PC-3 (cell line): ENCODE data around the gene VASH1. TPM values are rescaled to one million over a fixed set of nuclear protein-coding genes. Genes with fewer than 3 reads are reported as not detected.
A peak's percentile ranks its signal among the peaks of the same experiment; 100 is the strongest.

Experiments
- ATAC-seq: fragments of 200-7000 bp; cut with Tn5 transposase; 2 replicates; pipeline ENCODE4 v1.9.1; 2020; ENCODE audit warnings: mild to moderate bottlenecking, moderate library complexity
- BruUV-seq: library from RNA; stranded (reverse); fragments of 400-500 nt; replicated peaks from 2 replicates; lab custom pipeline; 2021; lab: Mats Ljungman, UMichigan
- CTCF ChIA-PET: fragments of 300-600 bp; sonication (Branson Sonifier 250); formaldehyde crosslinking; loops from one replicate; lab custom pipeline; 2022; ENCODE audit warnings: antibody characterized with exemption; lab: Charles Lee
- POLR2A ChIA-PET: fragments of 300-600 bp; sonication (Branson Sonifier 250); formaldehyde crosslinking; loops from one replicate; lab custom pipeline; 2022; ENCODE audit warnings: antibody characterized with exemption; ENCODE audit not compliant: unreplicated experiment; lab: Charles Lee
- DNase-seq: peaks from one replicate; pipeline ENCODE4 v3.0.0-alpha.2; 2015
- H2AFZ ChIP-seq: fragments of 300-600 bp; sonication (generic); 2 replicates; pipeline ENCODE4 v1.6.0; 2016; ENCODE audit warnings: antibody characterized with exemption, low read length
- H3F3A ChIP-seq: fragments of 300-600 bp; sonication (generic); one replicate; pipeline ENCODE4 v1.6.0; 2017; ENCODE audit warnings: antibody characterized with exemption, low read length, control low read depth, mild to moderate bottlenecking; ENCODE audit not compliant: unreplicated experiment
- H3K27ac ChIP-seq: fragments of 300-600 bp; sonication (generic); 2 replicates; pipeline ENCODE4 v1.5.1; 2016; ENCODE audit warnings: mild to moderate bottlenecking, low read length
- H3K27me3 ChIP-seq: fragments of 300-600 bp; sonication (generic); 2 replicates; pipeline ENCODE4 v1.6.1; 2016; ENCODE audit warnings: low read length, mixed read lengths
- H3K36me3 ChIP-seq: fragments of 300-600 bp; sonication (generic); 2 replicates; pipeline ENCODE4 v1.6.1; 2016; ENCODE audit warnings: low read depth, mixed run types, low read length, mixed read lengths
- H3K4me1 ChIP-seq: fragments of 300-600 bp; sonication (generic); 2 replicates; pipeline ENCODE4 v1.5.1; 2016; ENCODE audit warnings: low read length; ENCODE audit not compliant: insufficient read depth
- H3K4me2 ChIP-seq: fragments of 300-600 bp; sonication (generic); 2 replicates; pipeline ENCODE4 v1.6.0; 2016; ENCODE audit warnings: low read length
- H3K4me3 ChIP-seq: fragments of 300-600 bp; sonication (generic); 2 replicates; pipeline ENCODE4 v1.5.1; 2016; ENCODE audit warnings: mild to moderate bottlenecking, low read length, mixed read lengths
- H3K79me2 ChIP-seq: fragments of 300-600 bp; sonication (generic); 2 replicates; pipeline ENCODE4 v1.6.1; 2017; ENCODE audit warnings: low read length, mixed read lengths
- H3K9ac ChIP-seq: fragments of 300-600 bp; sonication (generic); 2 replicates; pipeline ENCODE4 v1.6.0; 2016; ENCODE audit warnings: mild to moderate bottlenecking, low read length
- H3K9me2 ChIP-seq: fragments of 300-600 bp; sonication (generic); replicated peaks from 2 replicates; pipeline ENCODE4 v1.6.1; 2016; ENCODE audit warnings: mixed run types, low read length, mixed read lengths
- H3K9me3 ChIP-seq: fragments of 300-600 bp; sonication (generic); 2 replicates; pipeline ENCODE4 v1.6.1; 2016; ENCODE audit warnings: low read length, mixed read lengths
- H4K20me1 ChIP-seq: fragments of 300-600 bp; sonication (generic); 2 replicates; pipeline ENCODE4 v1.6.1; 2016; ENCODE audit warnings: low read length, mixed read lengths
- EZH2 ChIP-seq: fragments of 300-600 bp; sonication (generic); IDR thresholded peaks from one replicate; pipeline ENCODE4 v1.6.1; 2017; ENCODE audit warnings: antibody characterized with exemption, mild to moderate bottlenecking, low read length; ENCODE audit not compliant: unreplicated experiment
- intact Hi-C: fragments of 100-400 bp; cut with micrococcal nuclease; formaldehyde crosslinking; loops from 2 replicates; pipeline ENCODE4 v1.9.0; 2023
- total RNA-seq: library from RNA; depleted of rRNA; stranded (reverse); fragments of >200 nt; gene quantifications from 2 replicates; pipeline ENCODE4 v1.2.3, GENCODE V29; 2014
- TF ChIP-seq, protein P1 (sequence below): fragments of 300-600 bp; sonication (generic); conservative IDR thresholded peaks from 2 replicates; pipeline ENCODE4 v1.5.1; 2017; ENCODE audit warnings: antibody characterized with exemption, low read depth, mild to moderate bottlenecking, low read length

The VASH1 gene
- total RNA-seq, 1 experiment from 2014 or later: 1.8 TPM

- no peaks in the 10 kb centered on the region for H3K36me3 ChIP-seq
- H3K4me2 ChIP-seq: no peak overlapping the region
- DNase-seq (no peak), ATAC-seq (no peak)
- no peak for TF ChIP-seq EZH2
- H3K4me1 ChIP-seq: peaks cover 10% of the 10 kb centered on the region; the same call in 1 of the 2 replicates
- H2AFZ ChIP-seq: no peak overlapping the region
- no peaks in the 10 kb centered on the region for H3K79me2 ChIP-seq
- H4K20me1 ChIP-seq: no peaks in the 10 kb centered on the region
- H3K27me3 ChIP-seq: peaks cover 14% of the 10 kb centered on the region; the same call in 1 of the 2 replicates
- H3K4me3 ChIP-seq: no peak overlapping the region
- H3K27ac ChIP-seq: no peak overlapping the region
- BruUV-seq: no TSS peak
- no peaks in the 10 kb centered on the region for H3K9me2 ChIP-seq
- CTCF ChIA-PET: interaction anchor here (0.9 kb wide), 1 partner anchor 52 kb away, joined by 3 read pairs; no protein-coding TSS in a partner anchor
- no peaks in the 10 kb centered on the region for H3K9me3 ChIP-seq
- intact Hi-C loops: no loop called here
- POLR2A ChIA-PET: no interaction called here
- H3K9ac ChIP-seq: no peak overlapping the region
- no peaks in the 10 kb centered on the region for H3F3A ChIP-seq
Observed at GRCh38 chr14:76759589-76759988, 1.7 kb upstream of the VASH1 start.

DNA sequence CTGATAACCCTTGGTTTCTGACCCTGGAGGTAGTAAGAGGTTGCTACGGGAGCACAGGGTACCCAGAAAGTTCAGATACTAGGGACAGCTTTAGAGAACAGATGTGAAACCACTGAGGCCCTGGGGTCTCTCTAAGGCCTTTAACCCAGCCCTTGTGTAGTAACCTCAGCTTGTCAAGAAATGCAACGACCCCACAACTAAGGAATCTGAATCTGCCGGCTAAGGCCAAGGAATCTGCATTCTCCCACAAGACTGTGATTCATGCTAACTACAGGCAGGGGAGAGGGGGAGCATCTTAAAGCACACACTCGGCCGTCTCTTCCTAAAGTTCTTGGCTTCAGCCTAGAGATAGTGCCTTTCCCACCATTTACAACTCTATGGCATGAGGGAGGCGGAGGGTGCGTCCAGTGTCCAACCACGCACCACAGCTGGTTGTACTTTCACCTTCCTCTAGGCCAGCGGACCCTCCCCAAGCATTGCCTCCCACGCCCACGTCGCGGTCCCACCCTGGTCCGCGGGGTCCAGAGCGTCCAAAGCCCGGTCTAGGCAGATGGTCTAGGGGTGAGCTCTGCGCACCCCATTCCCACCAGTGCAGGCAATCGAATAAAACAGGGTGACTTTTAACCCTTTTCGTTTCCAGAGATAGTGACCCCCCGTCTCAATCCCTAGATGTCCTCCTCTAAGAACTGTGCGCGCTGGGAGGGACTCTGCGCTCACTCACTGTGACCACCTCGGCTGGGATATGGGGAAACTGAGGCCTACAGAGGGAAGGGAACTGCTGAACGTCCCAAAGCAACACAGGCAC, 735 bp upstream of the VASH1 start:
- ATAC-seq (no peak), DNase-seq (no peak)
- ChIA-PET POLR2A (no interaction called here), CTCF (interaction anchor here (0.9 kb wide), 1 partner anchor 51 kb away, joined by 3 read pairs; no protein-coding TSS in a partner anchor)
- Histone ChIP-seq H3K36me3 (no peaks in the 10 kb centered on the region), H3K4me1 (peaks cover 10% of the 10 kb centered on the region; the same call in 1 of the 2 replicates), H3K27ac (no peak overlapping the region), H4K20me1 (no peaks in the 10 kb centered on the region), H3K9me2 (no peaks in the 10 kb centered on the region), H3K9me3 (no peaks in the 10 kb centered on the region), H3F3A (no peaks in the 10 kb centered on the region), H3K9ac (no peak overlapping the region), H3K4me2 (peak overlapping the region; percentile 85), H2AFZ (peak overlapping the region; percentile 90), H3K27me3 (peaks cover 10% of the 10 kb centered on the region; the same call in 1 of the 2 replicates), H3K4me3 (peak overlapping the region; percentile 77), H3K79me2 (no peaks in the 10 kb centered on the region)
- TF ChIP-seq, protein P1, sequence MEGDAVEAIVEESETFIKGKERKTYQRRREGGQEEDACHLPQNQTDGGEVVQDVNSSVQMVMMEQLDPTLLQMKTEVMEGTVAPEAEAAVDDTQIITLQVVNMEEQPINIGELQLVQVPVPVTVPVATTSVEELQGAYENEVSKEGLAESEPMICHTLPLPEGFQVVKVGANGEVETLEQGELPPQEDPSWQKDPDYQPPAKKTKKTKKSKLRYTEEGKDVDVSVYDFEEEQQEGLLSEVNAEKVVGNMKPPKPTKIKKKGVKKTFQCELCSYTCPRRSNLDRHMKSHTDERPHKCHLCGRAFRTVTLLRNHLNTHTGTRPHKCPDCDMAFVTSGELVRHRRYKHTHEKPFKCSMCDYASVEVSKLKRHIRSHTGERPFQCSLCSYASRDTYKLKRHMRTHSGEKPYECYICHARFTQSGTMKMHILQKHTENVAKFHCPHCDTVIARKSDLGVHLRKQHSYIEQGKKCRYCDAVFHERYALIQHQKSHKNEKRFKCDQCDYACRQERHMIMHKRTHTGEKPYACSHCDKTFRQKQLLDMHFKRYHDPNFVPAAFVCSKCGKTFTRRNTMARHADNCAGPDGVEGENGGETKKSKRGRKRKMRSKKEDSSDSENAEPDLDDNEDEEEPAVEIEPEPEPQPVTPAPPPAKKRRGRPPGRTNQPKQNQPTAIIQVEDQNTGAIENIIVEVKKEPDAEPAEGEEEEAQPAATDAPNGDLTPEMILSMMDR: no peak
- no TSS peak for BruUV-seq
- intact Hi-C loops: loop anchor here (5.0 kb wide), 1 partner anchor 52 kb away; the partner anchor contains the start of gene ANGEL1

GRCh38 chr14:76761960-76762410, 717 bp downstream of the VASH1 start:
- H3K27me3 ChIP-seq: peaks cover 10% of the 10 kb centered on the region; the same call in 1 of the 2 replicates
- H2AFZ ChIP-seq: peak overlapping the region; percentile 90
- no peak for DNase-seq

More at GRCh38 chr14:76761960-76762410, 717 bp downstream of the VASH1 start:
- CTCF ChIA-PET: no interaction called here
- H3K9me2 ChIP-seq: no peaks in the 10 kb centered on the region
- H3K79me2 ChIP-seq: no peaks in the 10 kb centered on the region
- no TSS peak for BruUV-seq
- H3K27ac ChIP-seq: no peak overlapping the region
- POLR2A ChIA-PET: no interaction called here
- no peak for TF ChIP-seq EZH2
- TF ChIP-seq, protein P1: no peak
- intact Hi-C loops: loop anchor here (5.0 kb wide), 1 partner anchor 50 kb away; the partner anchor contains the start of gene ANGEL1
- H3K9ac ChIP-seq: no peak overlapping the region
- peaks cover 10% of the 10 kb centered on the region; the same call in 1 of the 2 replicates for H3K4me1 ChIP-seq
- peak overlapping the region; percentile 77 for H3K4me3 ChIP-seq
- no peaks in the 10 kb centered on the region for H3F3A ChIP-seq
- H3K36me3 ChIP-seq: no peaks in the 10 kb centered on the region
- ATAC-seq: no peak
- H3K4me2 ChIP-seq: peak overlapping the region; percentile 85
- H4K20me1 ChIP-seq: no peaks in the 10 kb centered on the region
- no peaks in the 10 kb centered on the region for H3K9me3 ChIP-seq
